DND-41 (cell line): ENCODE results near the gene CDKN1B.

Experiments
- ATAC-seq: fragments of 200-7000 bp; cut with Tn5 transposase; 3 replicates; pipeline ENCODE4 v1.9.1; 2021; ENCODE audit warnings: low read depth; ENCODE audit not compliant: insufficient read depth
- DNase-seq: peaks from one replicate; pipeline ENCODE4 v3.0.0-alpha.2; 2020
- H2AFZ ChIP-seq: 2 replicates; pipeline ENCODE4 v1.6.0; 2012; ENCODE audit warnings: low read depth, low read length
- H3K27ac ChIP-seq: 2 replicates; pipeline ENCODE4 v1.5.1; 2012; ENCODE audit warnings: low read length, inconsistent platforms
- H3K27me3 ChIP-seq: fragments of 200-600 bp; sonication (generic); 2 replicates; pipeline ENCODE4 v1.6.0; 2012; ENCODE audit warnings: low read length, mild to moderate bottlenecking, inconsistent platforms; ENCODE audit not compliant: insufficient read depth, poor library complexity
- H3K36me3 ChIP-seq: 2 replicates; pipeline ENCODE4 v1.5.1; 2012; ENCODE audit warnings: low read length, inconsistent platforms; ENCODE audit not compliant: insufficient read depth
- H3K4me1 ChIP-seq: 2 replicates; pipeline ENCODE4 v1.5.1; 2012; ENCODE audit warnings: mild to moderate bottlenecking, low read length; ENCODE audit not compliant: insufficient read depth
- H3K4me2 ChIP-seq: 2 replicates; pipeline ENCODE4 v1.6.0; 2012; ENCODE audit warnings: mild to moderate bottlenecking, moderate library complexity, low read length, inconsistent platforms; ENCODE audit not compliant: insufficient read depth
- H3K4me3 ChIP-seq, 2 experiments: fragments of 200-600 bp in 1 of 2; shearing (Covaris generic) in 1 of 2; 2 replicates each; pipeline ENCODE4 v1.5.1; 2012 to 2016; ENCODE audit warnings: inconsistent platforms in 2 of 2, low read length in 2 of 2, mild to moderate bottlenecking in 2 of 2, low read depth in 1 of 2, moderate library complexity in 1 of 2
- H3K79me2 ChIP-seq: 2 replicates; pipeline ENCODE4 v1.6.0; 2012; ENCODE audit warnings: low read length, inconsistent platforms; ENCODE audit not compliant: insufficient read depth
- H3K9ac ChIP-seq: 2 replicates; pipeline ENCODE4 v1.6.0; 2012; ENCODE audit warnings: low read depth, mild to moderate bottlenecking, inconsistent platforms, low read length, moderate library complexity
- H3K9me3 ChIP-seq: 2 replicates; pipeline ENCODE4 v1.5.1; 2012; ENCODE audit warnings: low read length, moderate library complexity, mild to moderate bottlenecking, inconsistent platforms; ENCODE audit not compliant: insufficient read depth, severe bottlenecking
- H4K20me1 ChIP-seq: 2 replicates; pipeline ENCODE4 v1.6.0; 2012; ENCODE audit warnings: low read length; ENCODE audit not compliant: insufficient read depth
- CTCF ChIP-seq: IDR thresholded peaks from 2 replicates; pipeline ENCODE4 v1.5.1; 2012; ENCODE audit warnings: borderline replicate concordance, low read length, moderate library complexity, mild to moderate bottlenecking; ENCODE audit not compliant: poor library complexity, severe bottlenecking; ENCODE audit errors: extremely low read depth
- EZH2 ChIP-seq: IDR thresholded peaks from 3 replicates; pipeline ENCODE4 v1.6.1; 2012; ENCODE audit warnings: borderline replicate concordance, low read depth, mild to moderate bottlenecking, moderate library complexity, low read length, inconsistent platforms; ENCODE audit not compliant: severe bottlenecking

Gene CDKN1B

DNA sequence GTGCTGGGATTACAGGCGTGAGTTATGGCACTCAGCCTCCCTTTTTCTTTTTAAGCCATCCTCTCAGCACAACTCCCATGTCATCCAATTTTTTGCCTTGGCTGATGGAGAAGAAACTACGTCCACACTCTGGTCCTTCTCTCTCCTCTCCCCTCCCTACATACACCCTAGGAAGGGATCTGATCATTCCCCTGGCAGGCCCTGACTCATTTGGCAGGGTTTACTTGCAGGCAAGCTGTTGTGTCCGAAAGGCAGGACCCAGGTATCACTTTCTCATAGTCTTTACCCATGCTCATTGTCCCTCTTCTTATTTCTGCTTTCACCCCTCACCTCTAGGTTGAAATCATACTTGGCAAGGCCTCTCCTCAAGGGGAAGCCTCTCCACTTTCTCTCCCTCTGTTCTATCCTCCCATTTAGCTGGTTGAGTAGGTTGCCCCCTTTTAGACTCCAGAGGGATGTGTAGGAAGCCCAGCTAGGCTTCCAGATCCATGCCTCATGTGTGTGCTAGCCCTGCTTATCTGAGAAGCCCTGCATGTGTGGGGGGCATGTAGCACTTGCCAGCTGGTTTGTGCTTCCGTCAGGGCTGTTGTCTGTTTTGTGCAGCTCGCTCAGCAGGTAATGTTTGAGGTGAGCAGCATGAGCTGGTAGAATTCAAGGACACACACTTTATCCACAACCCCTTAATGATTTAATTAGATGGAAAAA lies 36.0 kb upstream of the CDKN1B start:
- Histone ChIP-seq H3K9ac (no peak overlapping the region), H3K27ac (no peak overlapping the region), H3K27me3 (no peaks in the 10 kb centered on the region), H3K36me3 (no peaks in the 10 kb centered on the region), H4K20me1 (no peaks in the 10 kb centered on the region), H3K4me3 (no peak overlapping the region), H2AFZ (no peak overlapping the region), H3K9me3 (no peaks in the 10 kb centered on the region), H3K4me1 (no peaks in the 10 kb centered on the region), H3K4me2 (no peak overlapping the region), H3K79me2 (no peaks in the 10 kb centered on the region)
- DNase-seq (no peak), ATAC-seq (no peak)
- TF ChIP-seq CTCF (no peak), EZH2 (no peak)

- H3K9ac ChIP-seq, result no peak overlapping the region
- H3K79me2 ChIP-seq, result no peaks in the 10 kb centered on the region
- TF ChIP-seq CTCF, result no peak
- no peak for TF ChIP-seq EZH2
- H3K9me3 ChIP-seq, result no peaks in the 10 kb centered on the region
- no peaks in the 10 kb centered on the region for H3K27me3 ChIP-seq
- DNase-seq (no peak), ATAC-seq (no peak)
- no peak overlapping the region for H3K27ac ChIP-seq
- no peaks in the 10 kb centered on the region for H3K4me1 ChIP-seq
- no peak overlapping the region for H3K4me2 ChIP-seq
- no peak overlapping the region for H3K4me3 ChIP-seq
- H3K36me3 ChIP-seq, result no peaks in the 10 kb centered on the region
- no peaks in the 10 kb centered on the region for H4K20me1 ChIP-seq
- H2AFZ ChIP-seq, result no peak overlapping the region
Observed at GRCh38 chr12:12682284-12682683, 34.9 kb upstream of the CDKN1B start.

DNA sequence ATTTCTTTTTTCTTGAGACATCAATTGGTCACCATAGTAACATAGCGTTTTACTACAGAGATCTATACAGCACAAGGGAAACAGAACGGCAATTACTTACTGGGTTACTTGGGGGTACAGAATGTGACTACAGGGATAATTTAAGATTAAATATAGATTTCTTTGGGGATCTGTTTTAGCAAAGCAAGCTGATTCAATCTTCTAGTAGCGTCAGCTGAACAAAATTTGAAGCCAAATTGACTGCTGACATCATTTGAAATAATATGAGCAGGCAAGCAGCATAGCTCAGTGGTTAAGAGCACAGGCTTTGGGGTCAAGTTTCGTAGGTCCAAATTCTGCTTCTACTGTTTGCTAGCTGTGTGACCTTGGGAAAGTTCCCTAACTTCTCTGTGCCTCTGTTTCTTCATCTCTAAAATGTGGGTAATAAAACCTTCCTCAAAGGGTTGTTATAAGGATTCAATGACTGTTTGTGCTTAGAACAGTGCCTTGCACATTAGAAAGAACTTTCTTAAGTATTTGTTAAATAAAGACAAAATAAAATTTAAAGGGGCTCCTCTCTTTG lies 34.0 kb upstream of the CDKN1B start:
- DNase-seq (no peak), ATAC-seq (no peak)
- H3K27ac ChIP-seq, result no peak overlapping the region
- H3K4me1 ChIP-seq, result no peaks in the 10 kb centered on the region
- no peak overlapping the region for H2AFZ ChIP-seq
- H3K4me3 ChIP-seq, result no peak overlapping the region
- no peaks in the 10 kb centered on the region for H3K9me3 ChIP-seq
- H3K79me2 ChIP-seq, result no peaks in the 10 kb centered on the region
- no peak overlapping the region for H3K4me2 ChIP-seq
- H3K36me3 ChIP-seq, result no peaks in the 10 kb centered on the region
- no peaks in the 10 kb centered on the region for H3K27me3 ChIP-seq
- H3K9ac ChIP-seq, result no peak overlapping the region
- TF ChIP-seq CTCF (no peak), EZH2 (no peak)
- no peaks in the 10 kb centered on the region for H4K20me1 ChIP-seq
